Esophagus muscularis mucosa (tissue), 3 donors: ENCODE measurements around the gene CAMKV.

ENCODE experiments used
- POLR2A ChIP-seq: fragments of 450-650 bp; IDR thresholded peaks from one replicate; pipeline ENCODE4 v1.6.1; 2017; ENCODE audit warnings: antibody characterized with exemption, moderate library complexity, mild to moderate bottlenecking, low read depth
- POLR2AphosphoS5 ChIP-seq, 2 donors: sonication (generic); formaldehyde crosslinking; IDR thresholded peaks; one replicate each; pipeline ENCODE4 v1.6.1; 2017; ENCODE audit warnings: antibody characterized with exemption in 2 of 2
- TF ChIP-seq, protein P1 (sequence below), 3 experiments: fragments of 200-600 bp in 2 of 3; fragments of 450-650 bp in 1 of 3; sonication (generic) in 2 of 3; IDR thresholded peaks; one replicate each; pipeline ENCODE4 v1.5.1; 2017 to 2019; ENCODE audit warnings: antibody characterized with exemption in 3 of 3, mild to moderate bottlenecking in 2 of 3, moderate library complexity in 1 of 3

DNA sequence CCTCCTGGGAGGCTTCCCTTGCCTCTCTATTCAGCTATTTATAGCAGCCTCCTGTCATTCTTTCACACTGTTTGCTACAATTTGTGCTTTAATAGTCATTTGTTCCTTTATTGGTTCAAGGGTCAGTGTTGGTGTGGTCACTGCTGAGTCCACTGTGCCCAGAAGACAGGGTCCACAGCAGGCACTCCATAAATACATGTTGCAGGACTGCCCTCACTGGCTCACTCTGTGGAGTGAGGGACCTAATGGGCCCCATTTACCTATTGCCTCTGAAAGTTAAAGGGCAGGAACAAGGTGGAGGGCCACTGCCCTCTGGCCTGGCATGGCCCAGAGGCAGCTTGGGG, 17.2 kb upstream of the CAMKV start:
- TF ChIP-seq POLR2A (no peak), POLR2AphosphoS5 (IDR thresholded peaks at IDR 0.05) (no peak)
- TF ChIP-seq, protein P1, sequence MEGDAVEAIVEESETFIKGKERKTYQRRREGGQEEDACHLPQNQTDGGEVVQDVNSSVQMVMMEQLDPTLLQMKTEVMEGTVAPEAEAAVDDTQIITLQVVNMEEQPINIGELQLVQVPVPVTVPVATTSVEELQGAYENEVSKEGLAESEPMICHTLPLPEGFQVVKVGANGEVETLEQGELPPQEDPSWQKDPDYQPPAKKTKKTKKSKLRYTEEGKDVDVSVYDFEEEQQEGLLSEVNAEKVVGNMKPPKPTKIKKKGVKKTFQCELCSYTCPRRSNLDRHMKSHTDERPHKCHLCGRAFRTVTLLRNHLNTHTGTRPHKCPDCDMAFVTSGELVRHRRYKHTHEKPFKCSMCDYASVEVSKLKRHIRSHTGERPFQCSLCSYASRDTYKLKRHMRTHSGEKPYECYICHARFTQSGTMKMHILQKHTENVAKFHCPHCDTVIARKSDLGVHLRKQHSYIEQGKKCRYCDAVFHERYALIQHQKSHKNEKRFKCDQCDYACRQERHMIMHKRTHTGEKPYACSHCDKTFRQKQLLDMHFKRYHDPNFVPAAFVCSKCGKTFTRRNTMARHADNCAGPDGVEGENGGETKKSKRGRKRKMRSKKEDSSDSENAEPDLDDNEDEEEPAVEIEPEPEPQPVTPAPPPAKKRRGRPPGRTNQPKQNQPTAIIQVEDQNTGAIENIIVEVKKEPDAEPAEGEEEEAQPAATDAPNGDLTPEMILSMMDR (IDR thresholded peaks at IDR 0.05), result no peak
